Measurements from ENCODE around the gene SH3YL1.

- TF ChIP-seq CTCF (IDR thresholded peaks at IDR 0.05) (no peak), POLR2AphosphoS5 (IDR thresholded peaks at IDR 0.05) (no peak), POLR2A (IDR thresholded peaks at IDR 0.05) (no peak)
Measured at GRCh38 chr2:275466-275865, 11.6 kb upstream of the SH3YL1 start.

Data from prostate gland (tissue), 2 donors.